GM12801 (cell line): ENCODE data around the gene GPR78.

Experiments used
- TF ChIP-seq, protein P1 (sequence below): IDR thresholded peaks from one replicate; pipeline ENCODE4 v1.5.1; 2011; ENCODE audit warnings: control low read depth; ENCODE audit not compliant: insufficient read length; ENCODE audit errors: extremely low read depth

The GPR78 gene

DNA sequence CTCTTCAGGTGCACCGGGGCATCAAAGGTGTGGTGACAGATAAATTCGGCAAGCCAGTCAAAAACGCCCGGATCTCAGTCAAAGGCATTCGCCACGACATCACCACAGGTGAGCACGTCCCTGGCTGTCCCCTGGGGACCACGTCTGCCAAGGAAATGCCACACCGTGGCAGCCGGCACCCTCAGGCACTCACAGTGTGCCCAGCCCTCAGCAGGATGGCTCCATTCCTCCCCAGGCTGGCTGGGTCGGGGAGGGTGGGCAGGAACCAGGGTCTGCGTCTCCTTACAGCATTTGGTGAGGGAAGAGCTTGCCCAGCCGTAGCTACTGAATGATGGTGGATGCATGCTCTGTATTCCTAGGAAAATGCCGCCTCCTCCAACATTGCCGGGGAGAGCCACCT, 38.2 kb downstream of the GPR78 start:
- TF ChIP-seq, protein P1, sequence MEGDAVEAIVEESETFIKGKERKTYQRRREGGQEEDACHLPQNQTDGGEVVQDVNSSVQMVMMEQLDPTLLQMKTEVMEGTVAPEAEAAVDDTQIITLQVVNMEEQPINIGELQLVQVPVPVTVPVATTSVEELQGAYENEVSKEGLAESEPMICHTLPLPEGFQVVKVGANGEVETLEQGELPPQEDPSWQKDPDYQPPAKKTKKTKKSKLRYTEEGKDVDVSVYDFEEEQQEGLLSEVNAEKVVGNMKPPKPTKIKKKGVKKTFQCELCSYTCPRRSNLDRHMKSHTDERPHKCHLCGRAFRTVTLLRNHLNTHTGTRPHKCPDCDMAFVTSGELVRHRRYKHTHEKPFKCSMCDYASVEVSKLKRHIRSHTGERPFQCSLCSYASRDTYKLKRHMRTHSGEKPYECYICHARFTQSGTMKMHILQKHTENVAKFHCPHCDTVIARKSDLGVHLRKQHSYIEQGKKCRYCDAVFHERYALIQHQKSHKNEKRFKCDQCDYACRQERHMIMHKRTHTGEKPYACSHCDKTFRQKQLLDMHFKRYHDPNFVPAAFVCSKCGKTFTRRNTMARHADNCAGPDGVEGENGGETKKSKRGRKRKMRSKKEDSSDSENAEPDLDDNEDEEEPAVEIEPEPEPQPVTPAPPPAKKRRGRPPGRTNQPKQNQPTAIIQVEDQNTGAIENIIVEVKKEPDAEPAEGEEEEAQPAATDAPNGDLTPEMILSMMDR, result no peak

DNA sequence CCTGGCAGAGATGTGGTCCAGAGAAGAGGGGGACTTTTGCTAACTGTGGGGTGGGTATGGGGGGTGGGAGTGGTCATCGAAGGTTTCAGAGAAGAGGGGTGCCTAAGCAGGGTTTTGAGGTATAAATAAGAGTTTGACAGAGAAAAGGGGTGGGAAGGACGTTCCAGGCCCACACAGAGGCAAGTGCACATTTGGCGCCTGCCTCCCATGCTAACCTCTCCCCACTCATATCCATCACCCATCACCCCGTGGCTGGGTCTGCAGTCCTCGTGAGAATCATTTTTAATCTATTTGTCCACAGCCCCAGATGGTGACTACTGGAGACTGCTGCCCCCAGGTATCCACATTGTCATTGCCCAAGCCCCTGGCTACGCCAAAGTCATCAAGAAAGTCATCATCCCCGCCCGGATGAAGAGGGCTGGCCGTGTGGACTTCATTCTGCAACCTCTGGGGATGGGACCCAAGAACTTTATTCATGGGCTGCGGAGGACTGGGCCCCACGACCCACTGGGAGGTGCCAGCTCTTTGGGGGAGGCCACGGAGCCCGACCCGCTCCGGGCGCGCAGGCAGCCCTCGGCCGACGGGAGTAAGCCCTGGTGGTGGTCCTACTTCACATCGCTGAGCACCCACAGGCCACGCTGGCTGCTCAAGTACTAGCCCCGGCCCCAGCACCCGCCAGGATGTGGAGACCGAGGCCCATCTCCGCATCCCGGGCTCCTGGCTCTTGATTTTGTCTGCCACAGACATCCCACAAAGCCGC, 38.9 kb downstream of the GPR78 start:
- TF ChIP-seq, protein P1, result no peak
